OCI-LY1 (cell line): Measurements from ENCODE around the gene TTLL9.

Source experiments
- H2AFZ ChIP-seq: fragments of 200-600 bp; sonication (generic), shearing (Covaris generic); 2 replicates; pipeline ENCODE4 v1.6.0; 2014; ENCODE audit warnings: antibody characterized with exemption, mild to moderate bottlenecking, low read length
- H3F3A ChIP-seq: fragments of 200-600 bp; sonication (generic), shearing (Covaris generic); 2 replicates; pipeline ENCODE4 v1.6.0; 2014; ENCODE audit warnings: mild to moderate bottlenecking, antibody characterized with exemption, low read length, moderate library complexity; ENCODE audit not compliant: insufficient read depth
- H3K27ac ChIP-seq: fragments of 200-600 bp; sonication (generic); 2 replicates; pipeline ENCODE4 v1.5.1; 2014; ENCODE audit warnings: low read length, mixed run types, mild to moderate bottlenecking, low read depth; ENCODE audit not compliant: poor library complexity, severe bottlenecking
- H3K27me3 ChIP-seq: fragments of 200-600 bp; sonication (generic); 2 replicates; pipeline ENCODE4 v1.6.0; 2014; ENCODE audit warnings: antibody characterized with exemption, mild to moderate bottlenecking, low read length, moderate library complexity; ENCODE audit not compliant: insufficient read depth
- H3K36me3 ChIP-seq: fragments of 200-600 bp; sonication (generic); 2 replicates; pipeline ENCODE4 v1.6.1; 2014; ENCODE audit warnings: mild to moderate bottlenecking, antibody characterized with exemption, low read length, moderate library complexity, mixed read lengths; ENCODE audit not compliant: insufficient read depth
- H3K4me1 ChIP-seq: fragments of 200-600 bp; sonication (generic); 2 replicates; pipeline ENCODE4 v1.5.1; 2014; ENCODE audit warnings: mild to moderate bottlenecking, low read length, moderate library complexity; ENCODE audit not compliant: insufficient read depth, severe bottlenecking
- H3K4me2 ChIP-seq: fragments of 200-600 bp; sonication (generic), shearing (Covaris generic); 2 replicates; pipeline ENCODE4 v1.6.1; 2014; ENCODE audit warnings: low read length
- H3K4me3 ChIP-seq: fragments of 200-600 bp; sonication (generic); 2 replicates; pipeline ENCODE4 v1.5.1; 2014; ENCODE audit warnings: low read length, low read depth, mild to moderate bottlenecking, mixed read lengths; ENCODE audit not compliant: poor library complexity, severe bottlenecking
- H3K79me2 ChIP-seq: fragments of 200-600 bp; shearing (Covaris generic); 2 replicates; pipeline ENCODE4 v1.6.1; 2016; ENCODE audit warnings: mixed run types, low read length, mixed read lengths; ENCODE audit not compliant: insufficient read depth
- H3K9ac ChIP-seq: fragments of 200-600 bp; sonication (generic), shearing (Covaris generic); 2 replicates; pipeline ENCODE4 v1.6.1; 2014; ENCODE audit warnings: mild to moderate bottlenecking, low read length, mixed read lengths
- H3K9me2 ChIP-seq: fragments of 200-600 bp; sonication (generic), shearing (Covaris generic); 2 replicates; pipeline ENCODE4 v1.6.1; 2014; ENCODE audit warnings: low read depth, mild to moderate bottlenecking, low read length, mixed read lengths
- H3K9me3 ChIP-seq: fragments of 200-600 bp; shearing (Covaris generic); 2 replicates; pipeline ENCODE4 v1.6.1; 2014; ENCODE audit warnings: low read length, mixed read lengths
- H4K20me1 ChIP-seq: fragments of 200-600 bp; sonication (generic), shearing (Covaris generic); 2 replicates; pipeline ENCODE4 v1.6.0; 2016; ENCODE audit warnings: mild to moderate bottlenecking, low read length; ENCODE audit not compliant: insufficient read depth
- EZH2 ChIP-seq: fragments of 200-600 bp; sonication (generic), shearing (Covaris generic); IDR thresholded peaks from 2 replicates; pipeline ENCODE4 v1.8.0; 2017; ENCODE audit warnings: borderline replicate concordance, mixed run types, mild to moderate bottlenecking, antibody characterized with exemption, low read length, moderate library complexity, mixed read lengths
- TF ChIP-seq, protein P1 (sequence below): fragments of 200-600 bp; sonication (generic), shearing (Covaris generic); IDR thresholded peaks from 2 replicates; pipeline ENCODE4 v1.5.1; 2017; ENCODE audit warnings: mild to moderate bottlenecking, antibody characterized with exemption, low read length, moderate library complexity, mixed read lengths

TTLL9 gene

DNA sequence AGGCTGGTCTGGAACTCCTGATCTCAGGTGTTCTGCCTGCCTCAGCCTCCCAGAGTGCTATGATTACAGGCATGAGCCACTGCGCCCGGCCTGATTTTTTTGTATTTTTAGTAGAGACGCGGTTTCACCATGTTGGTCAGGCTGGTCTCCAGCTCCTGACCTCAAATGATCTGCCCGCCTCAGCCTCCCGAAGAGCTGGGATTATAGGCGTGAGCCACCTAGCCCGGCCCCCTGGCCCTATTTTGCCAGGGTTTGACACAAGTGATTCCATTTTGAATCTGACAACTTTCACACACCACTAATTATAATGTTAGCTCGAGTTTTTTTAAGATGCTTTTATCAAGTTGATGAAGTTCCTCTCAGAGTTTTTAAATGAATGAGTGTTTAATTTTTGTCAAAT is 25.6 kb downstream of the TTLL9 start:
- Histone ChIP-seq H4K20me1 (no peaks in the 10 kb centered on the region), H3K4me3 (no peak overlapping the region), H3K27me3 (peaks cover 20% of the 10 kb centered on the region), H3F3A (no peaks in the 10 kb centered on the region), H3K9ac (no peak overlapping the region), H2AFZ (no peak overlapping the region), H3K36me3 (no peaks in the 10 kb centered on the region), H3K79me2 (no peaks in the 10 kb centered on the region), H3K9me3 (no peaks in the 10 kb centered on the region), H3K4me2 (no peak overlapping the region), H3K27ac (no peak overlapping the region), H3K4me1 (no peaks in the 10 kb centered on the region), H3K9me2 (no peaks in the 10 kb centered on the region)
- TF ChIP-seq, protein P1, sequence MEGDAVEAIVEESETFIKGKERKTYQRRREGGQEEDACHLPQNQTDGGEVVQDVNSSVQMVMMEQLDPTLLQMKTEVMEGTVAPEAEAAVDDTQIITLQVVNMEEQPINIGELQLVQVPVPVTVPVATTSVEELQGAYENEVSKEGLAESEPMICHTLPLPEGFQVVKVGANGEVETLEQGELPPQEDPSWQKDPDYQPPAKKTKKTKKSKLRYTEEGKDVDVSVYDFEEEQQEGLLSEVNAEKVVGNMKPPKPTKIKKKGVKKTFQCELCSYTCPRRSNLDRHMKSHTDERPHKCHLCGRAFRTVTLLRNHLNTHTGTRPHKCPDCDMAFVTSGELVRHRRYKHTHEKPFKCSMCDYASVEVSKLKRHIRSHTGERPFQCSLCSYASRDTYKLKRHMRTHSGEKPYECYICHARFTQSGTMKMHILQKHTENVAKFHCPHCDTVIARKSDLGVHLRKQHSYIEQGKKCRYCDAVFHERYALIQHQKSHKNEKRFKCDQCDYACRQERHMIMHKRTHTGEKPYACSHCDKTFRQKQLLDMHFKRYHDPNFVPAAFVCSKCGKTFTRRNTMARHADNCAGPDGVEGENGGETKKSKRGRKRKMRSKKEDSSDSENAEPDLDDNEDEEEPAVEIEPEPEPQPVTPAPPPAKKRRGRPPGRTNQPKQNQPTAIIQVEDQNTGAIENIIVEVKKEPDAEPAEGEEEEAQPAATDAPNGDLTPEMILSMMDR, result no peak
- no peak for TF ChIP-seq EZH2

DNA sequence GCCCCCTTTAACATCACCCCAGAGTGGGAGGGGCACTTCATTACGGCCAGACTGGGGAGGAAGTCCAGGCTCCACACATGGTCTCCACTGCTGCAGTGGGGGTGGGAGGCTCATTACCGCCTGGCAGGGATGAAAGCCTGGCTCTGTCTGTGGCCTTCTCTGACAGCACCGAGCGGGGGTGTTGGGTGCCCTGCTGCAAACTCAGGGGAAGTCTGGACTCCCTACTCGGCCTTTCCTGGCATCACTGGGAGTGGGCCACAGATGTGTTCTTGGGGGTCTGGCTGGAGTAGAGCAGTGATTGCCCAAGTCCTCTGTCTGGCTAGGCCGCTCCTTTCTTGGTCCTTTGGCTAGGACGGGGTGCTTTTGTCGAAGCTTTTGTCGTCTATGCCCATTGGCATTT is 27.1 kb downstream of the TTLL9 start:
- no peaks in the 10 kb centered on the region for H4K20me1 ChIP-seq
- no peak overlapping the region for H3K4me3 ChIP-seq
- H3K27me3 ChIP-seq, result peaks cover 20% of the 10 kb centered on the region

DNA sequence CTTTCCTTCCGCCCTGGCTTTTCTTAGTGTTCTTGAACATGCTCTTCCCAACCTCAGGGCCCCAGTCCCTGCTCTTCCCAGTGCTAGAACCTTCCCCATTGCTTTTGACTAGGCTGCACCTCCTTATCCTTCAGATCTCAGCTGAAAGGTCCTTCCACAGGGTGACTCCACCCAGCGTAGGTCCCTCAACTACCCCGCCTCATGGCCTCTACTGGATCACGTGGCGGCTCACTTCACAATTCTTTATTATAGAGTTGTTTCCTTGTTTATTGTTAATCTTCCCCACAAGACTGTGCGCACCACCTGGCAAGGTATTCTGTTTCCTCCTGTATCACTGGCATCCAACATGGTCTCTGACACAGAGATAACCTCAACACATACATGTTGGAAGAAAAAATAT is 31.2 kb downstream of the TTLL9 start:
- H3K9ac ChIP-seq, result no peak overlapping the region
- TF ChIP-seq EZH2, result no peak
- TF ChIP-seq, protein P1, result no peak
- no peaks in the 10 kb centered on the region for H3K4me1 ChIP-seq
- no peaks in the 10 kb centered on the region for H3F3A ChIP-seq
- no peak overlapping the region for H3K4me2 ChIP-seq
- no peaks in the 10 kb centered on the region for H4K20me1 ChIP-seq
- peaks cover 21% of the 10 kb centered on the region for H3K27me3 ChIP-seq
- H3K9me2 ChIP-seq, result no peaks in the 10 kb centered on the region
- no peak overlapping the region for H3K27ac ChIP-seq
- H3K79me2 ChIP-seq, result no peaks in the 10 kb centered on the region
- no peak overlapping the region for H3K4me3 ChIP-seq
- H2AFZ ChIP-seq, result no peak overlapping the region
- no peaks in the 10 kb centered on the region for H3K9me3 ChIP-seq
- no peaks in the 10 kb centered on the region for H3K36me3 ChIP-seq

More for the DNA sequence above, 27.1 kb downstream of the TTLL9 start:
- Histone ChIP-seq H3K4me2 (no peak overlapping the region), H3K27ac (no peak overlapping the region), H3K9ac (no peak overlapping the region), H3K9me2 (no peaks in the 10 kb centered on the region), H3K79me2 (no peaks in the 10 kb centered on the region), H3K36me3 (no peaks in the 10 kb centered on the region), H2AFZ (no peak overlapping the region), H3F3A (no peaks in the 10 kb centered on the region), H3K4me1 (no peaks in the 10 kb centered on the region), H3K9me3 (no peaks in the 10 kb centered on the region)
- no peak for TF ChIP-seq EZH2
- TF ChIP-seq, protein P1, result no peak
